ENCODE results near the gene PPP3CB. TPM values are rescaled to one million over a fixed set of nuclear protein-coding genes. Genes with fewer than 3 reads are reported as not detected.
A peak's percentile ranks its signal among the peaks of the same experiment; 100 is the strongest.

The PPP3CB gene
- total and polyA plus RNA-seq, 3 donors from 2014 or later, result 51.0 to 56.8 (median 52.9) TPM

DNA sequence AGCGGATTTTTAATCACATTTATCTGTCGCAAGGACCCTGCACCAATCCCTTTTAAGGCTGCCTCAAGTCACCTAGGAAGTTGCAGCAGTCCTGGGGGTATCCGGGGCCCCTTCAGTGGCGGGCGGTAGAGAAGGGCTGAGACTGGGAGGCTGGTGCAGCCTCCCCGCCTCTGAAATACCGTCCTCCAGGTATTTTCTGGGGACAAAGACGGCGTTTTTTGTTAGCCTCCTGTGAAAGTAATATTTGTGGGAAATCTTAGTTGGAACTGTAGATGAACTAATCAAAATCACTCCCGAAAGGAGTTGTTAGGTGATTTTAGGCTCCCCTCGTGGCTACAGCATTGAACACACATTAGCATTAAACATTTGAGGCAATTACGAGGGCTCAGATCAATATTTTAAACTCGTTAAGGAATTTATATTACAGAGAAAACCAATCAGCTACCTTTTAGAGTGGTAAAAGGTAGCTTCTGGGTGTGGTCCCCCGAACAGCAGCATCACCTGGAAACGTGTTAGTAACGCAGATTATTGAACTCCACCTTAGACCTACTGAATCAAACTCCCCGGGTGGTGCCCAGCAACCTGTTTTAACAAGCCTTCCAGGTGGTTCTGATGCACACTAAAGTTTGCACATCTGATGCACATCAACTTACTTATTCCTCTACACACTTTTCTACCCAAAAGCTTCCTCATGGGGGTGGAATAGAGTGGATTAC is 81.4 kb downstream of the PPP3CB start:
- 0 to 4% methylated on average over 17 of the region's 17 CpGs for WGBS, 2 donors
- Histone ChIP-seq H3K27me3 (no peaks in the 10 kb centered on the region), H3K4me3 (peak overlapping the region; percentile 89 to 95), H3K27ac (peak overlapping the region; percentile 97 to 98), H3K9me3 (no peaks in the 10 kb centered on the region), H3K4me1 (peaks cover 8% of the 10 kb centered on the region), H3K36me3 (ENCODE audit: low read depth, missing control alignments) (no peaks in the 10 kb centered on the region)
- DNase-seq, result no peak
- intact Hi-C loops (cut with DNase I; ENCODE audit: low total_unique reads), result no loop called here
- no peak for TF ChIP-seq POLR2A (IDR thresholded peaks at IDR 0.05)
- TF ChIP-seq, protein P1, sequence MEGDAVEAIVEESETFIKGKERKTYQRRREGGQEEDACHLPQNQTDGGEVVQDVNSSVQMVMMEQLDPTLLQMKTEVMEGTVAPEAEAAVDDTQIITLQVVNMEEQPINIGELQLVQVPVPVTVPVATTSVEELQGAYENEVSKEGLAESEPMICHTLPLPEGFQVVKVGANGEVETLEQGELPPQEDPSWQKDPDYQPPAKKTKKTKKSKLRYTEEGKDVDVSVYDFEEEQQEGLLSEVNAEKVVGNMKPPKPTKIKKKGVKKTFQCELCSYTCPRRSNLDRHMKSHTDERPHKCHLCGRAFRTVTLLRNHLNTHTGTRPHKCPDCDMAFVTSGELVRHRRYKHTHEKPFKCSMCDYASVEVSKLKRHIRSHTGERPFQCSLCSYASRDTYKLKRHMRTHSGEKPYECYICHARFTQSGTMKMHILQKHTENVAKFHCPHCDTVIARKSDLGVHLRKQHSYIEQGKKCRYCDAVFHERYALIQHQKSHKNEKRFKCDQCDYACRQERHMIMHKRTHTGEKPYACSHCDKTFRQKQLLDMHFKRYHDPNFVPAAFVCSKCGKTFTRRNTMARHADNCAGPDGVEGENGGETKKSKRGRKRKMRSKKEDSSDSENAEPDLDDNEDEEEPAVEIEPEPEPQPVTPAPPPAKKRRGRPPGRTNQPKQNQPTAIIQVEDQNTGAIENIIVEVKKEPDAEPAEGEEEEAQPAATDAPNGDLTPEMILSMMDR (IDR thresholded peaks at IDR 0.05), result no peak

DNA sequence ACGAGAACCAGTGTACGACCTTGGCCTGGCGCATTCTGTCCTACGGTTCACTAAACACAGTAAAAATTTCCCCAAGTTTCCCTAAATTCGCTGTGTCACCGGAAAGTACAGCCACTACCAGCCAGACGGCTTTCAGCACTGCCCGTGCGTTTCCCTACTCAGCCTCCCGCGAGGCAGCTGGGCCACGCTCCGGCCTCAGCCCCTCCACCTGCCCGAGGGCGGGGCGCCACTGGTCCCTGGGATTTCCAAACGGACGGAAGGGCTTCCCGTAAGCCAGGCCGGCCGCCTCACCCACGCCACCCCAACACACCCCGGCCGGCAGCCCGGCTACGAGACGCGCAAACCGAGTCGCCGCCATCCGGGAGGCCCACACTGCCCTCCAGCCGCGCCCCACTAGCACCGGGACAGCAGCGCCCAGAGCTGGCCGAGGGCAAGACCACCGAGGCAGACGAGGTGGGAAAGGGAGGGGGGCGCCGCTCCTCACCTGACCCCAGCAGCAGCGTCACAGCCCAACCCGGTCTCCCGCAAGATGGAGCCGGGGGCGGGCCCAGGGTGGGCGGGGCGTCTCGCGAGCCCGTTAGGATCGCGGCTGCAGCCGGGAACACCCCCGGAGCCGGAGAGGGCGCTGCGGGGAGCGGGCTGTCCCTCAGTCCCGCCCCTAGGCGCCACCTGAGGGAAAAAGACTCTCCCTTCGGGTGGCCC is 82.1 kb downstream of the PPP3CB start, which contains the start of gene ANXA7:
TSS of gene ANXA7 (minus strand) at position 531 of the 702 bp plus-strand sequence. CDS start 13,202 bp downstream, outside the sequence.
- WGBS, 2 donors, result 0 to 1% methylated on average over 19 to 59 of the region's 62 CpGs
- Histone ChIP-seq H3K9me3 (no peaks in the 10 kb centered on the region), H3K36me3 (ENCODE audit: low read depth, missing control alignments) (no peaks in the 10 kb centered on the region), H3K27ac (peak within 1 kb of the TSS; percentile 97 to 98), H3K4me3 (peak within 1 kb of the TSS; percentile 89 to 95), H3K4me1 (peaks cover 8% of the 10 kb centered on the region), H3K27me3 (no peaks in the 10 kb centered on the region)
- DNase-seq, result peak; percentile 95
- TF ChIP-seq, protein P1 (IDR thresholded peaks at IDR 0.05), result peak in 1 of 3 experiments; percentile 17
- no peak for TF ChIP-seq POLR2A (IDR thresholded peaks at IDR 0.05)
- intact Hi-C loops (cut with DNase I; ENCODE audit: low total_unique reads), result no loop called here

DNA sequence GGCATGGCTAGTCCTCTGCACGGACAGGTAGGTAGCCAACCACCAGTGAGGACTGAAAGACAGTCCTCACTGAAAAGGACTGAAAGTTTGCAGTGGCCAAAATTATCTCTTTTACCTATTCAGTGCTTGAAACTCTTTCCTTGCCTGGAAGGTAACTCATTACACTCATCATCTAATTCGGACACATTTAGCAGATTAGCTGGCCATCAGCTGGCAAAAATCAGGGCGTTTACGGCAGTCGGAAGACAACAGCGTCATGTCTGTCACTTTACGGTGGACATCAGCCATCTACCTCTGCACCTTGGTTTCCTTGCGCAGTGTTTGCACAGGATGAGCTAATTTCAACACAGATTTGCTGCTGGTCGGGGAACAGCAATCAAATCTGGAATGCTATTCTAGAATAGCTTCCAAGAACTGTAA is 82.7 kb downstream of the PPP3CB start:
- peak; percentile 47 for DNase-seq
- TF ChIP-seq, protein P1 (IDR thresholded peaks at IDR 0.05), result no peak
- no peak for TF ChIP-seq POLR2A (IDR thresholded peaks at IDR 0.05)

DNA sequence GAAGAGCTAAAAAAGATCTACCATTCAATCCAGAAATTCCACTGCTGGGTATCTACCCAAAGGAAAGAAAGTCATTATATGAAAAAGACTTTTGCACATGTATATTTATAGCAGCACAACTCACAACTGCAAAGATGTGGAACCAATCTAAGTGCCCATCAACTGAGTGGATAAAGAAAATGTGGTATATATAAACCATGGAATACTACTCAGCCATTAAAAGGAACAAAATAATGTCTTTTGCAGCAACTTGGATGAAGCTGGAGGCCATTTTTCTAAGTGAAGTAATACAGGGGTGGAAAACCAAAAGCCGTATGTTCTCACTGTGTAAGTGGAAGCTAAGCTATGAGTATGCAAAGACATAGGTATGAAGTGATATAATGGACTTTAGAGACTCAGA is 84.9 kb downstream of the PPP3CB start:
- TF ChIP-seq, protein P1 (IDR thresholded peaks at IDR 0.05), result no peak
- no peak for TF ChIP-seq POLR2A (IDR thresholded peaks at IDR 0.05)
- Histone ChIP-seq H3K27me3 (no peaks in the 10 kb centered on the region), H3K4me3 (no peak overlapping the region), H3K9me3 (no peaks in the 10 kb centered on the region), H3K27ac (no peak overlapping the region), H3K36me3 (ENCODE audit: low read depth, missing control alignments) (no peaks in the 10 kb centered on the region), H3K4me1 (peaks cover 8% of the 10 kb centered on the region)
- intact Hi-C loops (cut with DNase I; ENCODE audit: low total_unique reads), result no loop called here
- WGBS, 2 donors, result 79 to 86% methylated on average over 1 of the region's 1 CpG
- no peak for DNase-seq

More for the DNA sequence above, 82.7 kb downstream of the PPP3CB start:
- H3K4me1 ChIP-seq, result peaks cover 8% of the 10 kb centered on the region
- peak overlapping the region; percentile 89 to 95 for H3K4me3 ChIP-seq
- no peaks in the 10 kb centered on the region for H3K9me3 ChIP-seq
- H3K36me3 ChIP-seq (ENCODE audit: low read depth, missing control alignments), result no peaks in the 10 kb centered on the region
- H3K27ac ChIP-seq, result peak overlapping the region; percentile 97 to 98
- 0% methylated on average over 9 of the region's 9 CpGs for WGBS, 2 donors
- intact Hi-C loops (cut with DNase I; ENCODE audit: low total_unique reads), result no loop called here
- H3K27me3 ChIP-seq, result no peaks in the 10 kb centered on the region
